Breast epithelium (tissue), 3 donors: ENCODE results near the gene MALAT1.

Source experiments
- CTCF ChIP-seq, 3 donors: fragments of 450-650 bp; IDR thresholded peaks; one replicate each; pipeline ENCODE4 v1.5.1; 2016 to 2017; ENCODE audit warnings: antibody characterized with exemption in 3 of 3, mild to moderate bottlenecking in 3 of 3, moderate library complexity in 3 of 3
- POLR2A ChIP-seq: fragments of 450-650 bp; IDR thresholded peaks from one replicate; pipeline ENCODE4 v1.6.1; 2016; ENCODE audit warnings: antibody characterized with exemption, mild to moderate bottlenecking, moderate library complexity

- TF ChIP-seq CTCF (IDR thresholded peaks at IDR 0.05), result peak in 1 of 3 donors; percentile 15
- TF ChIP-seq POLR2A, result no peak
Observed at GRCh38 chr11:65505466-65506289, 6.8 kb downstream of the MALAT1 start.
